ENCODE measurements around the gene MYO5A. TPM values are rescaled to one million over a fixed set of nuclear protein-coding genes. Genes with fewer than 3 reads are reported as not detected.
A peak's percentile ranks its signal among the peaks of the same experiment; 100 is the strongest.
"Not testable (repeated sequence)": the region's sequence is repeated elsewhere in the genome, so short reads cannot be mapped to it uniquely, and the experiment has no call there.

MYO5A gene
- 100 to 1,000 TPM in 1 of 2 donors, 10 to 100 TPM in 1; 47.8 to 119 TPM for total RNA-seq
- 100 to 1,000 TPM in 1 of 2 donors, 10 to 100 TPM in 1; 66.8 to 110 TPM for polyA plus RNA-seq (ENCODE audit: insufficient read length in 2 of 2)
- long read RNA-seq, donor 1, partial matches to known transcripts = 6 of 6 reads
- long read RNA-seq, donor 1, other reads (novel, unspliced or antisense) = 0 of 6 reads
- long read RNA-seq, donor 2 = 0 reads
- long read RNA-seq, donor 3 = 0 reads
- long read RNA-seq, donor 4, partial matches to known transcripts = 0 of 1 reads
- long read RNA-seq, donor 4, other reads (novel, unspliced or antisense) = 0 of 1 reads

DNA sequence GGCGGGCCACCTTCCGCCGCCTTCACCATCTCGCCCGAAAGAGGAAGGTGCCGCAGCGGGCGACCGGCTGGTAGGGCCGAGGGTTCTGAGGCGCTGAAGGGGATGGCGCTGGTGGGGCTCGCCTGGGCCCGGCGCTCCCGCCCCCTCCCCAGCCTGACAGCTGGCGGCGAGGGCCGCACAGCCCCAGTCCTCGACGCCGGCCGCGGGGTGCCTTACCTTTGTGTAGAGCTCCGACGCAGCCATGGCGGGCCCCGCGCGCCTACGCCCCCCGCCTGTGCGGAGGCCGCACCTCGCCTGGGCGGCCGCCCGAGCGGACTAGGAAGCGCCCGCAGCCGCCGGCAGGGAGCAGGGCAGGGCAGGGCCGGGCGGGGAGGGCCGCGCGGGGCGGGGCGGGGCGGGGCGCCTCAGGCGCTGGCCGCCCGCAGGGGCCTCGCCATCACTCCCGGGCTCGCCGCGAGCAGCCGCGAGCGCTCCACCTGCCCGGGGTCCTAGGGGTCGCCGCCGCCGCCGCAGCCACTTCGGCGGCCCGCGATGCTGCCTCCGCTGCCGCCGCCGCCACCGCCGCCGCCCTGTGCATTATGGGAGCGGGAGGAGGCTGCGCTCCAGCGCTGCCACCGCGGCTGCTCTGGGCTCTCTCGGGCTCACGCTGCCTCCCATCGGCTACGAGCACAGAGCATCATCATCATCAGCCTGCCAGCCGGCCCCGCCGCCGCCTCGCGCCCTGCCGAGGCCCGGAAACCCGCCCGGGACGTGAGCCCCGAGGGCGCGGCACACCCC lies at the start of gene MYO5A:
Gene MYO5A, minus strand, starts transcription at position 317 of the 777 bp plus-strand sequence. Its CDS starts 74 bp downstream, at position 243.
- Histone ChIP-seq H3K9me3 (ENCODE audit: control insufficient read depth, insufficient read depth, low read length) (no peaks in the 10 kb centered on the region), H3K4me1 (ENCODE audit: control insufficient read depth, insufficient read depth, low read length) (peaks cover 10% of the 10 kb centered on the region), H3K4me3 (ENCODE audit: low read depth, low read length) (peak within 1 kb of the TSS; percentile 64), H3K27ac (ENCODE audit: low read depth, low read length) (peak within 1 kb of the TSS; percentile 70), H3K27me3 (ENCODE audit: control insufficient read depth, insufficient read depth, low read length) (no peaks in the 10 kb centered on the region), H3K36me3 (ENCODE audit: control insufficient read depth, insufficient read depth, low read length) (no peaks in the 10 kb centered on the region)
- WGBS (ENCODE audit: insufficient coverage) = 0% methylated on average over 103 of the region's 103 CpGs
- peak in 5 of 6 donors; percentile 31 to 93 (median 64) for DNase-seq (ENCODE audit: low read depth in 4 of 6, low spot score in 6 of 6)

DNA sequence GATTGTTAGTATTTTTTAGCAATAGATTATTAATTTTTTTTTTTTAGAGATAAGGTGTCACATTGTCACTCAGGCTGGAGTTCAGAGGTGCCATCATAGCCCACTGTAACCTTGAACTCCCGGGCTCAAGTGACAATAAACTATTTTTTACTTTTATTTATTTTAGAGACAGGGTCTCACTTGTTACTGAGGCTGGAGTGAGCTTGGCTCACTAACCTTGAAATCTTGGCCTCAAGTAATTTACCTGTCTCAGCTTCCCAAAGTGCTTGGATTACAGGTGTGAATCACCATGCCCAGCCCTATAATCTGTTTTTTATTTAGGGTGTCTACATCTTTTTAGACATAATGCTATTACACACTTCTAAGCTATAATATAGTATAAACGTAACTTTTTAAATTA lies 48.0 kb upstream of the MYO5A start:
- Histone ChIP-seq H3K27me3 (ENCODE audit: control insufficient read depth, insufficient read depth, low read length) (no peaks in the 10 kb centered on the region), H3K4me1 (ENCODE audit: control insufficient read depth, insufficient read depth, low read length) (no peaks in the 10 kb centered on the region), H3K27ac (ENCODE audit: low read depth, low read length) (no peak overlapping the region), H3K9me3 (ENCODE audit: control insufficient read depth, insufficient read depth, low read length) (no peaks in the 10 kb centered on the region), H3K36me3 (ENCODE audit: control insufficient read depth, insufficient read depth, low read length) (no peaks in the 10 kb centered on the region), H3K4me3 (ENCODE audit: low read depth, low read length) (no peak overlapping the region)
- DNase-seq (ENCODE audit: low read depth in 4 of 6, low spot score in 6 of 6) = no peak
- no CpG with 5 or more reads among the region's 2 CpGs for WGBS (ENCODE audit: insufficient coverage)

DNA sequence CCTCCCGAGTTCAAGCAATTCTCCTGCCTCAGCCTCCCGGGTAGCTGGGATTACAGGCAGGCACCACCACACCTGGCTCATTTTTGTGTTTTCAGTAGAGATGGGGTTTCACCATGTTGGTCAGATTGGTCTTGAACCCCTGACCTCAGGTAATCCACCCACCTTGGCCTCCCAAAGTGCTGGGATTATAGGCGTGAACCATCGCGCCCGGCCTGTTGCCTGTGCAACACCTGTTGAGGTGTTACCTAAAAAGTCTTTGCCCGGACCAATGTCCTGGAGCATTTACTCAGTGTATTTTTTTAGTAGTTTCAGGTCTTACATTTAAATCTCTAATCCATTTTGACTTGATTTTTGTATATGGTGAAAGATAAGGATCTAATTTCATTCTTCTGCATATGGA lies 46.9 kb upstream of the MYO5A start:
- H3K27me3 ChIP-seq (ENCODE audit: control insufficient read depth, insufficient read depth, low read length); H3K4me1 ChIP-seq (ENCODE audit: control insufficient read depth, insufficient read depth, low read length); H3K27ac ChIP-seq (ENCODE audit: low read depth, low read length); H3K4me3 ChIP-seq (ENCODE audit: low read depth, low read length); H3K9me3 ChIP-seq (ENCODE audit: control insufficient read depth, insufficient read depth, low read length); DNase-seq (ENCODE audit: low read depth in 4 of 6, low spot score in 6 of 6); H3K36me3 ChIP-seq (ENCODE audit: control insufficient read depth, insufficient read depth, low read length): not testable (repeated sequence)
- WGBS (ENCODE audit: insufficient coverage) = 100% methylated on average over 1 of the region's 7 CpGs

- no peak for DNase-seq (ENCODE audit: low read depth in 4 of 6, low spot score in 6 of 6)
- H3K27me3 ChIP-seq (ENCODE audit: control insufficient read depth, insufficient read depth, low read length) = no peaks in the 10 kb centered on the region
- H3K4me3 ChIP-seq (ENCODE audit: low read depth, low read length) = no peak overlapping the region
- H3K27ac ChIP-seq (ENCODE audit: low read depth, low read length) = no peak overlapping the region
- no peaks in the 10 kb centered on the region for H3K36me3 ChIP-seq (ENCODE audit: control insufficient read depth, insufficient read depth, low read length)
- no peaks in the 10 kb centered on the region for H3K9me3 ChIP-seq (ENCODE audit: control insufficient read depth, insufficient read depth, low read length)
- 100% methylated on average over 2 of the region's 2 CpGs for WGBS (ENCODE audit: insufficient coverage)
- H3K4me1 ChIP-seq (ENCODE audit: control insufficient read depth, insufficient read depth, low read length) = no peaks in the 10 kb centered on the region
These were observed 46.4 kb upstream of the MYO5A start for GRCh38 chr15:52575072-52575471.

DNA sequence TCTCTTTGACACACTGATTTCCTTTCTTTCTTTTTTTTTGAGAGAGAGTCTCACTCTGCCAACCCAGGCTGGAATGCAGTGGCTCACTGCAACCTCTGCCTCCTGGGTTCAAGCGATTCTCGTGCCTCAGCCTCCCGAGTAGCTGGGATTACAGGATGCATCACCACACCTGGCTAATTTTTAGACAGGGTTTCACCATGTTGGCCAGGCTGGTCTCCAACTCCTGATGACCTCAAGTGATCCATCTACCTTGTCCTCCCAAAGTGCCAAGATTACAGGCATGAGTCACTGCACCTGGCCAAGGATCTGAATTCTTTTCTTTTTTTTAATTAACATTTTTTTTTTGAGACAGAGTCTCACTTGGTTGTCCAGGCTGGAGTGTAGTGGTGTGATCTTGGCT lies 45.9 kb upstream of the MYO5A start:
- not testable (repeated sequence) for H3K4me1 ChIP-seq (ENCODE audit: control insufficient read depth, insufficient read depth, low read length); H3K9me3 ChIP-seq (ENCODE audit: control insufficient read depth, insufficient read depth, low read length); H3K27me3 ChIP-seq (ENCODE audit: control insufficient read depth, insufficient read depth, low read length); H3K4me3 ChIP-seq (ENCODE audit: low read depth, low read length); H3K36me3 ChIP-seq (ENCODE audit: control insufficient read depth, insufficient read depth, low read length); H3K27ac ChIP-seq (ENCODE audit: low read depth, low read length); DNase-seq (ENCODE audit: low read depth in 4 of 6, low spot score in 6 of 6)
- 100% methylated on average over 3 of the region's 3 CpGs for WGBS (ENCODE audit: insufficient coverage)

DNA sequence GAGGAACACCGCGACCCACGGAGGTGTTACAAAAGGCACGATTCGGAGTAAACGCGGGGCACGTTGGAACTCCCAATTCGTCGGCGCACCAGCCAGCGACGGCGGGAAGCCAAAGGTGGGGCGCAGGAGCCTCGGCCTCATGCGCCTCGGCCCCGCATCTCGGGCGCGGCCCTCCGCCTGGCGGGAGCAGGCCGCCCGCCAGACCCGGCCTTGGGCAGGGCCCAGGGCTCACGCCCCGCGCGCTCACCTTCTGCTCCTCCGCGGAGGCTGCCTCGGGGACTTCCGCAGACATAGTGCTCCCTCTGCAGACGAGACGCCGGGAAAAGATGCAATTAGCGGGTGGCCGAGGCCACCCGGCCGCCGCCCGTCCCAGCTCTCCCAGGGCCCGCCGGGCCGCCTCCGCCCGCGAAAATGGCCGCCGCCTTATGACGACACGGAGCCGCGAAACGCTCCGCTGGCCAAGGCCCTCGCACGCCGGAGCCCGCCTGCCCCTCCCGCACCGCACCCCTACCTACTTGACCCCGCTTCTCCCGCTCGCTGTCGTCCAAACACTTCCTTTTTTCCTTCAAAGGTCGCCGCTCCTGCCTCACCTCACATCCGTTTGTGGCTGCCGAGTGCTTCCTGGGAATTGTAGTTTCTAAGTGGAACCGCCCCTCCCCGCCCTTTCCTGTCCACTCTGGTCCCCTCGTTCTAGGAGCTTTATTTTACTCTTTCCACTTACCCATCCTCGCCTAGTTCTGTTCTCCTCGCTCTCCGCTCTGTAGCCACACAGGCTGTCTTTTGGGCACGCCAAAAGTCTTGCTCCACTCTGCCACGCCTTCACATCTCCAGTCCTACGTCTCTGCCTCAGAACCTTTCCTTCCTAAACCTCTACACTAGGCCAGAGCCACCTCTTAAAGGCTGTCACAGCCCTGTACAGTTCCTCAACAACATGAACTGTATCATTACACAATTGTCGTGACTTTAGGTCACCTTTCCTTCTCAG lies 40.2 kb upstream of the MYO5A start, which contains the start of gene ARPP19:
Gene ARPP19, minus strand, starts transcription at position 430 of the 985 bp plus-strand sequence. Its CDS starts 138 bp downstream, at position 292.
- H3K4me3 ChIP-seq (ENCODE audit: low read depth, low read length) = peak within 1 kb of the TSS; percentile 72
- H3K27me3 ChIP-seq (ENCODE audit: control insufficient read depth, insufficient read depth, low read length) = no peaks in the 10 kb centered on the region
- no peaks in the 10 kb centered on the region for H3K9me3 ChIP-seq (ENCODE audit: control insufficient read depth, insufficient read depth, low read length)
- no peaks in the 10 kb centered on the region for H3K36me3 ChIP-seq (ENCODE audit: control insufficient read depth, insufficient read depth, low read length)
- peak within 1 kb of the TSS; percentile 55 for H3K27ac ChIP-seq (ENCODE audit: low read depth, low read length)
- peaks cover 9% of the 10 kb centered on the region for H3K4me1 ChIP-seq (ENCODE audit: control insufficient read depth, insufficient read depth, low read length)
- peak; percentile 68 to 98 (median 80) for DNase-seq (ENCODE audit: low read depth in 4 of 6, low spot score in 6 of 6)
- WGBS (ENCODE audit: insufficient coverage) = 5% methylated on average over 82 of the region's 82 CpGs

DNA sequence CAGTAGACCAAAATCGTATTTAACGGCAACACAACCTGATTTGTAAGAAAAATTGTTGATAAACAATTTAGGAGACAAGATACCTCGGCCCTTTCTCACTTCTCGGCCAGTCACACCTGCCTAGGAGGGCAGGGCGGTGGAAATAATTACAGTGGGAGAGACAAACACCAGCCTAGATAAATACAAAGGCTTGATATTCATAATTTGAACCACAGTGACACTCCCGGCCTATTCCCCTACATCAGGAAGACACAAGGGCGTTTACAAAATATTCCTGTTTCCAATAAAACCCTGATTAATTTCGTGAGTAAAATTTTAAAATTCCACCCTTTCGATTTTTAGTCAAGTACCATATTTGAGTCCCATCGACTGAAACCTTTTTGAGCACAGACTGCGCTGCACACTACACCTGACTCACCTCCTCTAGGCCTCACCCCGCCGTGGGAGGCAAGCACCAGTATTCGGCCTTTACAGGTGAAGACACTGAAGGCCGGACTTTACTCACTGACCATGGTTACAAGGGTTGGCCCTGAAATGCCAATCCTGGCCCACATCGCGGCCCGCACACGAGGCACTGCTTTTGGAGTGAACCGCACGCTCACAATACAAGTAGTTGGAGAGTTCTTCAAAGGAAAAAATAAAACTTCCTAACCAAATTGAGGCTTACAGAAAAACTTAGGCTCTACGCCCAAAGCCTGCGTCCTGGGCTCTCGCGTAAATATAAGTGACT lies 39.4 kb upstream of the MYO5A start:
- Histone ChIP-seq H3K27ac (ENCODE audit: low read depth, low read length) (peak overlapping the region; percentile 55), H3K4me1 (ENCODE audit: control insufficient read depth, insufficient read depth, low read length) (peaks cover 9% of the 10 kb centered on the region), H3K9me3 (ENCODE audit: control insufficient read depth, insufficient read depth, low read length) (no peaks in the 10 kb centered on the region), H3K27me3 (ENCODE audit: control insufficient read depth, insufficient read depth, low read length) (no peaks in the 10 kb centered on the region), H3K36me3 (ENCODE audit: control insufficient read depth, insufficient read depth, low read length) (no peaks in the 10 kb centered on the region), H3K4me3 (ENCODE audit: low read depth, low read length) (peak overlapping the region; percentile 72)
- DNase-seq (ENCODE audit: low read depth in 4 of 6, low spot score in 6 of 6) = peak in 2 of 6 donors; percentile 4 to 61
- 0% methylated on average over 16 of the region's 25 CpGs for WGBS (ENCODE audit: insufficient coverage)

DNA sequence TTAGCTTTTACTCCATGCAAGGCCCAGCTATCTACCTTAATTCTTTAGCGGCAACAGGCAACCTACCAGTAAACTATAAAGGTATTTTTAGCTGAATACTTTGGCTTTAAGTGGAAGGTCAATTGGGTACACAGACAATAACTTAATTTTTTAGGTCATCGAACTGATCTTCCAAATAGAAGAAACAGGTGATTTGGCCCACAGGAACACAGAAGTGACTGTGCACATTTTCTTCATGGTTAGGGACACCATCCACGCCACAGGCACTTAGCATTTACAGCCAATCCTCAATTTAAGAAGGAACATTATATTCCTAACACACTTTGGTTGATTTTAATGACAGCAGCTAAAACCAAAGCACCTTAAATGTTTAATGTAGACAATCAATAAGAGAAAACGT lies 38.2 kb upstream of the MYO5A start:
- Histone ChIP-seq H3K9me3 (ENCODE audit: control insufficient read depth, insufficient read depth, low read length) (no peaks in the 10 kb centered on the region), H3K27me3 (ENCODE audit: control insufficient read depth, insufficient read depth, low read length) (no peaks in the 10 kb centered on the region), H3K4me1 (ENCODE audit: control insufficient read depth, insufficient read depth, low read length) (peaks cover 9% of the 10 kb centered on the region), H3K4me3 (ENCODE audit: low read depth, low read length) (no peak overlapping the region), H3K36me3 (ENCODE audit: control insufficient read depth, insufficient read depth, low read length) (no peaks in the 10 kb centered on the region), H3K27ac (ENCODE audit: low read depth, low read length) (no peak overlapping the region)
- WGBS (ENCODE audit: insufficient coverage) = no CpG with 5 or more reads among the region's 4 CpGs
- DNase-seq (ENCODE audit: low read depth in 4 of 6, low spot score in 6 of 6) = no peak
